Peyer's patch (tissue), 4 donors: Measurements from ENCODE around the gene ZMYND19. TPM values are rescaled to one million over a fixed set of nuclear protein-coding genes. Genes with fewer than 3 reads are reported as not detected.

Experiments
- DNase-seq, 3 donors: peaks; one replicate each; pipeline ENCODE4 v3.0.0-alpha.2; 2017 to 2019
- H3K27ac ChIP-seq, 4 donors: fragments of 200-600 bp; sonication (generic); one replicate each; pipeline ENCODE4 v1.5.1; 2016 to 2019
- H3K27me3 ChIP-seq, 2 donors: fragments of 200-600 bp; sonication (generic); one replicate each; pipeline ENCODE4 v1.5.1; 2019
- H3K36me3 ChIP-seq, 3 donors: fragments of 200-600 bp; sonication (generic); one replicate each; pipeline ENCODE4 v1.5.1; 2016 to 2019
- H3K4me1 ChIP-seq, 4 donors: fragments of 200-600 bp; sonication (generic); one replicate each; pipeline ENCODE4 v1.5.1; 2016 to 2019
- H3K4me3 ChIP-seq, 4 donors: fragments of 200-600 bp; sonication (generic); 1 replicate in 3 of 4; 2 replicates in 1 of 4; pipeline ENCODE4 v1.5.1; 2016 to 2019; ENCODE audit warnings: mild to moderate bottlenecking in 1 of 4
- H3K9me3 ChIP-seq, 4 donors: fragments of 200-600 bp; sonication (generic); one replicate each; pipeline ENCODE4 v1.5.1; 2016 to 2019; ENCODE audit warnings: mild to moderate bottlenecking in 1 of 4
- POLR2A ChIP-seq, 2 donors: fragments of 450-650 bp; IDR thresholded peaks; one replicate each; pipeline ENCODE4 v1.5.1; 2017; ENCODE audit warnings: antibody characterized with exemption in 2 of 2, mild to moderate bottlenecking in 2 of 2, moderate library complexity in 2 of 2
- total RNA-seq, 4 donors: library from RNA; depleted of rRNA; stranded (reverse); fragments of >200 nt; gene quantifications; one replicate each; pipeline ENCODE4 v1.1.0, GENCODE V29; 2016
- TF ChIP-seq, protein P1 (sequence below), 6 experiments: fragments of 450-650 bp in 4 of 6; fragments of 200-600 bp in 2 of 6; sonication (generic) in 1 of 6; IDR thresholded peaks; one replicate each; pipeline ENCODE4 v1.5.1; 2017 to 2019; ENCODE audit warnings: antibody characterized with exemption in 6 of 6, mild to moderate bottlenecking in 3 of 6, moderate library complexity in 1 of 6

Gene ZMYND19
- total RNA-seq, 4 donors from 2014 or later: 8.8 to 16.8 (median 12.9) TPM

DNA sequence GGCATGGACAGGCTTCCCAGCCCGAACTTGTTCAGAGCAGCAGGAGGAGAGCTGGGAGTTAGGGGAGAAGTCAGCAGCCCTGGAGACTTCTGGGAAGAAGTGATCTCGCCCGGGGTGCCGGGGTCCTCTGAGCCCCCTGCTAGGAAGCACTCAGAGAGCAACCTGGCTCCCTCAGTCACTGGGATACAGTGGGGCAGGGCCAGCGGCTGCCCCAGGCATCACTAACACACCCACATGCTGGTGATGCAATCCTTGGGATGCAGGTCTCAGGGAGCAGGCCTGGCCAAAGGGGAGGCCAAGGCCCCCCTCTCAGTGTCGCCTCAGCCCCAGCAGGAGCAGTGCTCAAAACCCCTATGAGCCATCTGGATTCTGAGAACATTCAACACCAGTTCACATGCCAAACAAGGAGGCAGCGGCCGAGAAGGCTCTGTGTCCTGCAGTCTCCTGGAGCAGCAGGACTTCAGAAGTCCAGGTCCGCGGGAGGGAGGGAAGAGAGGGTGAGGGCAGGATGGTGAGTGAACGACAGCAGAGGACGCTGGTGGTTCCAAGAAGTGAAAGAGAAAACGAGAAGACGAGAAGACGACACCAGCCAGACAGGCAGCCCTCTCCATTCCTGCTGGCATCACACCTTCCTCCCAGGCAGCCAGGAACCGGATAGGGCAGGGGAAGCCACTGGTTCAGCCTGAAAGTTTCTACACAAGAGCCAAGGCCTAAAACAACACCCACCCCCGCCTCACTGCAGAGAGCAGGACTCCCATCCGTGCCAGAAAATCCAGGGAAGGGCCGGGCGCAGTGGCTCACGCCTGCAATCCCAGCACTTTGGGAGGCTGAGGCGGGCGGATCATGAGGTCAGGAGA lies 42.4 kb downstream of the ZMYND19 start:
- H3K36me3 ChIP-seq: peaks cover 0 to 6% (median 0%) of the 10 kb centered on the region in 3 donors
- H3K27me3 ChIP-seq: no peaks in the 10 kb centered on the region
- no peaks in the 10 kb centered on the region for H3K9me3 ChIP-seq
- H3K4me1 ChIP-seq: peaks cover 0 to 15% (median 5%) of the 10 kb centered on the region in 4 donors
- DNase-seq: no peak
- TF ChIP-seq POLR2A (IDR thresholded peaks at IDR 0.05): no peak
- TF ChIP-seq, protein P1, sequence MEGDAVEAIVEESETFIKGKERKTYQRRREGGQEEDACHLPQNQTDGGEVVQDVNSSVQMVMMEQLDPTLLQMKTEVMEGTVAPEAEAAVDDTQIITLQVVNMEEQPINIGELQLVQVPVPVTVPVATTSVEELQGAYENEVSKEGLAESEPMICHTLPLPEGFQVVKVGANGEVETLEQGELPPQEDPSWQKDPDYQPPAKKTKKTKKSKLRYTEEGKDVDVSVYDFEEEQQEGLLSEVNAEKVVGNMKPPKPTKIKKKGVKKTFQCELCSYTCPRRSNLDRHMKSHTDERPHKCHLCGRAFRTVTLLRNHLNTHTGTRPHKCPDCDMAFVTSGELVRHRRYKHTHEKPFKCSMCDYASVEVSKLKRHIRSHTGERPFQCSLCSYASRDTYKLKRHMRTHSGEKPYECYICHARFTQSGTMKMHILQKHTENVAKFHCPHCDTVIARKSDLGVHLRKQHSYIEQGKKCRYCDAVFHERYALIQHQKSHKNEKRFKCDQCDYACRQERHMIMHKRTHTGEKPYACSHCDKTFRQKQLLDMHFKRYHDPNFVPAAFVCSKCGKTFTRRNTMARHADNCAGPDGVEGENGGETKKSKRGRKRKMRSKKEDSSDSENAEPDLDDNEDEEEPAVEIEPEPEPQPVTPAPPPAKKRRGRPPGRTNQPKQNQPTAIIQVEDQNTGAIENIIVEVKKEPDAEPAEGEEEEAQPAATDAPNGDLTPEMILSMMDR (IDR thresholded peaks at IDR 0.05): no peak
- H3K27ac ChIP-seq: no peak overlapping the region
- H3K4me3 ChIP-seq: no peak overlapping the region

DNA sequence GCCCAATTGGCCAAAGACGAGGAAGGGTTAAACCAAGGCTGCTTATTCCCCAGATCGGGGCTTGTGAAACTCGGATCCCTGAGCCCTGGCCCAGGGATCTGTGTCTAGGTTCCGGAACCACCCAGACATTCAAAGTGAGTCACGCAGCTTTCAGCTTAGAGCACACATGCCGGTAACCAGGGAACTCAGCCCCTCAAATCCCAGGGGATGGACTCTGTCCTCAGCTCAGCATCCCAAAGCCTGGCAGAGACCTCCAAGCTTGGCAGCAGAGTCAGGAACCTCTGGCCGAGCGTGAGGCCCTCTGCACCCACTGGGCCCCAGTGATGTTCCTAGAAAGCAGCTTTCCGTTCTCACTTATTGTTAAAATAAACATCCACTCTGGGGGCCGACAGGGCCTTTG lies 45.2 kb downstream of the ZMYND19 start:
- TF ChIP-seq, protein P1 (IDR thresholded peaks at IDR 0.05): no peak
- TF ChIP-seq POLR2A (IDR thresholded peaks at IDR 0.05): no peak
- Histone ChIP-seq H3K27me3 (no peaks in the 10 kb centered on the region), H3K9me3 (no peaks in the 10 kb centered on the region), H3K4me1 (peaks cover 0 to 7% (median 2%) of the 10 kb centered on the region in 4 donors), H3K36me3 (peaks cover 0 to 27% (median 0%) of the 10 kb centered on the region in 3 donors), H3K27ac (peak overlapping the region in 3 of 4 donors; percentile 5 to 48 (median 44)), H3K4me3 (no peak overlapping the region)
- DNase-seq: no peak

DNA sequence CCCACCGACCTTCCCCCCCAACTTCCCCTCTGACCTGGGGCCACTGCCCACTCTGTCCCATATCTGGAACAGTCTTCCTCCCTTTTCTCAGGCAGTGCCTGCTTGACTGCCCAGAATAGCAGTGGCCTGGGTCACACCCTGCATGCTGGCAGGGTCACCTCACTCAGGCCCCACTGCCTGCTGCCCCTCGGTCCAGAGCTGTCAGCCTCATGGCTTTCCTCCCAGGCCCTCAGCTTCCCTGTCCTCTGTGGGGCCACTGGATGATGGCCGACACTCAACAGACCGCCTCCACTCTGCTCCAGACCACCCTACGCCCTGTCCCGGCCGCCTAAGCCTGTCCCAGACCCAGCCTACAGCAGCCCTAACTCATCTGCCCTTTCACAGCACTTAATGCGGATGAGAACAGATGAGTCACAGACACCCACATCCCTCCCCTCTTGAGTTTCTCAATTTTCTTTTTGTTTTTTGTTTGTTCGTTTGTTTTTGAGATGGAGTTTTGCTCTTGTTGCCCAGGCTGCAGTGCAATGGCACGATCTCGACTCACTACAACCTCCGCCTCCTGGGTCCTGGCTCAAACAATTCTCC lies 46.0 kb downstream of the ZMYND19 start:
- peak overlapping the region in 3 of 4 donors; percentile 5 to 65 (median 48) for H3K27ac ChIP-seq
- no peaks in the 10 kb centered on the region for H3K9me3 ChIP-seq
- peaks cover 0 to 31% (median 0%) of the 10 kb centered on the region in 3 donors for H3K36me3 ChIP-seq
- TF ChIP-seq, protein P1 (IDR thresholded peaks at IDR 0.05): no peak
- no peak for TF ChIP-seq POLR2A (IDR thresholded peaks at IDR 0.05)
- no peaks in the 10 kb centered on the region for H3K27me3 ChIP-seq
- no peak for DNase-seq
- H3K4me1 ChIP-seq: no peaks in the 10 kb centered on the region
- H3K4me3 ChIP-seq: no peak overlapping the region

DNA sequence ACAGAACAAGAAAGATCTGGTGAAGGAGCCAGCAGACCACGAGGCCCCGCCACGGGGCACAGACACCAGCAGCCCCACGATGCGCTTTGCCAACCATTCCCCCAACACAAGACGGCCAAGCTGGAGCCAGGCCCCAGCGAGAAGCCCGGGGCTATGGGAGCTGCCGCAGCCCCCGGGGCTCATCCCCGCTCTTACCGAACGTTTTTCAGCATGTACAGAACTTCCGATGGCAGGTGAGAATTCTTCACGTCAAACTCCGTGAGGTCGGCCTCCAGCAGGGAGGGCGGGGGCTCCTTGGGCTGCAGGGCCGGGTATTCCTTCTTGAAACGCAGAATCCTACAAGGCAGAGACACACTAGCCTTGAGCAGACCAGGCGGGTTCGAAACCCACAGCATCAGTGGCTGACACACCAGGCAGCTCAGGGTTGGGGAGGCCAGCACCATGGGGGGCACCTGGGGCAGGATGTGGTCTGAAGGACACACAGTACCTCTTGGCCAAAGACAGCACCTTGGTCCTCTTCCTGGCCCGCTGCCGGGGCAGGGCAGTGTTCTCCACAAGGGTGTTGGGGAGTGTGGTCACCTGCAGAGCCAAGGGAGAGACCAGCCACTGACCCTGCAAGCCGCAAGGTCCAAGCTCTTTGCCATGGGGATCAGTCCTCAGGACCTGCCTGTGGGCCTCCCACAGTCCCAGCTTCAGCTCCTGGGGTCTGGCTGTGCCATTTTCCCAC lies 46.9 kb downstream of the ZMYND19 start:
- Histone ChIP-seq H3K27me3 (no peaks in the 10 kb centered on the region), H3K27ac (no peak overlapping the region), H3K9me3 (no peaks in the 10 kb centered on the region), H3K36me3 (peaks cover 0 to 31% (median 0%) of the 10 kb centered on the region in 3 donors), H3K4me1 (no peaks in the 10 kb centered on the region), H3K4me3 (no peak overlapping the region)
- TF ChIP-seq, protein P1 (IDR thresholded peaks at IDR 0.05): no peak
- TF ChIP-seq POLR2A (IDR thresholded peaks at IDR 0.05): no peak
- no peak for DNase-seq

DNA sequence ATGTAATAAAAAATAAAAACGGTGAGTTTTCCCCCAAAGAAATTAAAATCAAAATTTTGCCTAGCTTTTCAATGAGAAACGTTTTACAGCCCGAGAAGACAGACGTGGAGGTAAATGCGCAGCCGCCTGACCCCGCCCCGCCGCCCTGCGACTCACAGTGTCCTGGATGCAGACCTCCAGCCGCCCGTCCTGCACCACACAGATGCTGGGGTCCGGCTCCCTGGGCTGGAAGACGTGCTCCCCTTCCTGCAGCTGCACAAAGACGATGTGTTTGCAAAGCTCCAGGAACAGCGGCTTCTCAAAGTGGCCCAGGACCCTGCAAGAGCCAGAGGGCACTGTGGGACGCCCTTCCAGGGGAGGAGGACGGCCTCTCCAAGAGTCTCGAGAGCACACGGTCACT lies 47.8 kb downstream of the ZMYND19 start:
- TF ChIP-seq, protein P1 (IDR thresholded peaks at IDR 0.05): no peak
- TF ChIP-seq POLR2A (IDR thresholded peaks at IDR 0.05): no peak
- no peak overlapping the region for H3K27ac ChIP-seq
- no peaks in the 10 kb centered on the region for H3K4me1 ChIP-seq
- no peak overlapping the region for H3K4me3 ChIP-seq
- H3K27me3 ChIP-seq: no peaks in the 10 kb centered on the region
- H3K36me3 ChIP-seq: peaks cover 0 to 34% (median 0%) of the 10 kb centered on the region in 3 donors
- H3K9me3 ChIP-seq: no peaks in the 10 kb centered on the region
- DNase-seq: no peak
